Suprapubic skin (tissue), 4 donors: ENCODE results near the gene SAPCD1.

ENCODE experiments used
- CTCF ChIP-seq, 2 donors: fragments of 200-600 bp in 1 of 2; fragments of 450-650 bp in 1 of 2; sonication (generic) in 1 of 2; IDR thresholded peaks; one replicate each; pipeline ENCODE4 v1.5.1; 2016 to 2019; ENCODE audit warnings: antibody characterized with exemption in 2 of 2, mild to moderate bottlenecking in 1 of 2, moderate library complexity in 1 of 2
- EP300 ChIP-seq: sonication (generic); formaldehyde crosslinking; IDR thresholded peaks from one replicate; pipeline ENCODE4 v1.6.1; 2017; ENCODE audit warnings: antibody characterized with exemption
- POLR2A ChIP-seq, 2 donors: fragments of 450-650 bp; IDR thresholded peaks; one replicate each; pipeline ENCODE4 v1.6.1; 2017; ENCODE audit warnings: antibody characterized with exemption in 2 of 2, mild to moderate bottlenecking in 2 of 2, moderate library complexity in 2 of 2
- POLR2AphosphoS5 ChIP-seq, 3 donors: sonication (generic); formaldehyde crosslinking; IDR thresholded peaks; one replicate each; pipeline ENCODE4 v1.6.1; 2017; ENCODE audit warnings: antibody characterized with exemption in 3 of 3

DNA sequence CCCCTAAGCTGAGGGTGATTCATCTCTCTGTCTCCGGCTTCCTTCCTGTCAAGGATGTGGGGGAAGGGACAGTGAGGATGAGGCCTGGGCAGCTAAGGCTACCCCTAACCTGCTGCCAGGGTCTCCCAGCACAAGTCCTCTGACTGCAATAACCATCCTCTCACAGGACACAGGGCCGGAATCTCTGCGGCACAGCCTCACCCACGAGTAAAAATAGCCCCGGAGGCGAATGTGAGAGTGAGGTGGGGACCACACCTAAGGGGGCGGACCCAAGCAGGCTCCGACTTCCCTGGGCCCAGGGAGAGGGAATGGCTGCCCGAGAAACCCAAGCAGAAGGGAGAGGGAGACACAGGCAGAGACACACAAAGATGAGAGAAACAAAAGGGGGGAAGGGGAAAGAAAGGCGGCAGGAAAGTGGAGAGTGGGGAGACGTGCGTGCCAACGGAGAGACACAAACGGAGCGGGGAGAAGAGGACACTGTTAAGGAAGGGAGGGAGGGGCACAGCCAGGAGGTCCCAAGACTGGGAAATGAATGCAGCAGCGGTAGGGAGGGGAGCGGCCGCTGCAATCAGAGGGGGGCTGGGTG is 27.5 kb upstream of the SAPCD1 start:
- no peak for TF ChIP-seq CTCF (IDR thresholded peaks at IDR 0.05)
- TF ChIP-seq POLR2AphosphoS5 (IDR thresholded peaks at IDR 0.05), result peak in 1 of 3 donors; percentile 18
- peak in 1 of 2 donors; percentile 6 for TF ChIP-seq POLR2A (IDR thresholded peaks at IDR 0.05)
- TF ChIP-seq EP300, result no peak
